Neuronal stem cell (in vitro differentiated cells): ENCODE data around the gene ECHS1.

ENCODE experiments used
- DNase-seq: peaks from one replicate; pipeline ENCODE4 v3.0.0-alpha.2; 2013; ENCODE audit warnings: low spot score
- H2AFZ ChIP-seq: one replicate; pipeline ENCODE4 v1.6.1; 2013; ENCODE audit warnings: mild to moderate bottlenecking, low read length, inconsistent platforms
- H2AK5ac ChIP-seq: 2 replicates; pipeline ENCODE4 v1.6.1; 2013; ENCODE audit warnings: low read depth, mild to moderate bottlenecking, inconsistent platforms, low read length, moderate library complexity, mixed read lengths
- H2BK120ac ChIP-seq: 2 replicates; pipeline ENCODE4 v1.6.1; 2013; ENCODE audit warnings: low read depth, mild to moderate bottlenecking, inconsistent platforms, low read length, moderate library complexity, mixed read lengths
- H2BK12ac ChIP-seq: one replicate; pipeline ENCODE4 v1.6.1; 2013; ENCODE audit warnings: low read length, inconsistent platforms
- H2BK15ac ChIP-seq: 2 replicates; pipeline ENCODE4 v1.6.1; 2013; ENCODE audit warnings: mild to moderate bottlenecking, low read length, inconsistent platforms, mixed read lengths
- H2BK5ac ChIP-seq: one replicate; pipeline ENCODE4 v1.6.1; 2013; ENCODE audit warnings: inconsistent platforms, mild to moderate bottlenecking, low read length, moderate library complexity
- H3K14ac ChIP-seq: one replicate; pipeline ENCODE4 v1.6.1; 2013; ENCODE audit warnings: low read length, inconsistent platforms
- H3K18ac ChIP-seq: 2 replicates; pipeline ENCODE4 v1.6.1; 2013; ENCODE audit warnings: low read length, inconsistent platforms
- H3K23ac ChIP-seq: 2 replicates; pipeline ENCODE4 v1.6.1; 2013; ENCODE audit warnings: low read depth, mild to moderate bottlenecking, mixed read lengths, low read length, inconsistent platforms; ENCODE audit not compliant: poor library complexity
- H3K27ac ChIP-seq: replicated peaks from 3 replicates; pipeline ENCODE4 v1.5.1; 2013; ENCODE audit warnings: low read length, inconsistent platforms
- H3K27me3 ChIP-seq, 3 experiments: 2 replicates each; pipeline ENCODE4 v1.6.1; 2013; ENCODE audit warnings: low read length in 3 of 3, mild to moderate bottlenecking in 2 of 3, inconsistent platforms in 1 of 3, low read depth in 1 of 3, mixed read lengths in 1 of 3, moderate library complexity in 1 of 3; ENCODE audit not compliant: control insufficient read depth in 3 of 3, insufficient read depth in 3 of 3
- H3K36me3 ChIP-seq, 2 donors: replicated peaks in 1 of 2; 2 replicates each; pipeline ENCODE4 v1.6.1; 2013; ENCODE audit warnings: low read length in 2 of 2; ENCODE audit not compliant: control insufficient read depth in 2 of 2, insufficient read depth in 2 of 2
- H3K4ac ChIP-seq: 2 replicates; pipeline ENCODE4 v1.6.1; 2013; ENCODE audit warnings: inconsistent platforms, mild to moderate bottlenecking, low read length, moderate library complexity
- H3K4me1 ChIP-seq, 2 donors: 1 replicate in 1 of 2; 2 replicates in 1 of 2; pipeline ENCODE4 v1.6.1; 2013; ENCODE audit warnings: low read length in 2 of 2, low read depth in 1 of 2; ENCODE audit not compliant: control insufficient read depth in 2 of 2, insufficient read depth in 1 of 2
- H3K4me2 ChIP-seq: one replicate; pipeline ENCODE4 v1.6.1; 2013; ENCODE audit warnings: mild to moderate bottlenecking, low read length, inconsistent platforms; ENCODE audit not compliant: insufficient read depth, poor library complexity, severe bottlenecking
- H3K4me3 ChIP-seq, 2 donors: 2 replicates each; pipeline ENCODE4 v1.5.1; 2013; ENCODE audit warnings: low read length in 2 of 2, mild to moderate bottlenecking in 2 of 2, inconsistent platforms in 1 of 2, moderate library complexity in 1 of 2
- H3K79me1 ChIP-seq: one replicate; pipeline ENCODE4 v1.6.1; 2013; ENCODE audit warnings: low read depth, mild to moderate bottlenecking, inconsistent platforms, low read length, moderate library complexity
- H3K9ac ChIP-seq: one replicate; pipeline ENCODE4 v1.6.1; 2013; ENCODE audit warnings: mild to moderate bottlenecking, low read depth, low read length, inconsistent platforms; ENCODE audit not compliant: poor library complexity
- H3K9me3 ChIP-seq, 2 donors: replicated peaks in 1 of 2; 2 replicates each; pipeline versions ENCODE3 to v1.6.1; 2013; ENCODE audit warnings: low read length in 2 of 2, mild to moderate bottlenecking in 2 of 2, inconsistent platforms in 1 of 2, low read depth in 1 of 2, mixed read lengths in 1 of 2, moderate library complexity in 1 of 2; ENCODE audit not compliant: control insufficient read depth in 2 of 2, insufficient read depth in 1 of 2
- H4K8ac ChIP-seq: one replicate; pipeline ENCODE4 v1.6.1; 2013; ENCODE audit warnings: low read depth, mild to moderate bottlenecking, inconsistent platforms, low read length, moderate library complexity
- H4K91ac ChIP-seq: one replicate; pipeline ENCODE4 v1.6.1; 2013; ENCODE audit warnings: low read length, low read depth, mild to moderate bottlenecking, inconsistent platforms; ENCODE audit not compliant: poor library complexity
- WGBS, 2 donors: extraction: QIAGEN DNeasy Blood & Tissue Kit; methylation state at CpG; one replicate each; pipeline ENCODE4 v1.1.7; 2013; ENCODE audit warnings: missing lambda C conversion rate in 2 of 2, mixed read lengths in 1 of 2; ENCODE audit not compliant: insufficient read length in 2 of 2, insufficient replicate concordance in 1 of 2; ENCODE audit errors: extremely low coverage in 2 of 2; 5-methylcytosine and 5-hydroxymethylcytosine counted together

ECHS1 gene

DNA sequence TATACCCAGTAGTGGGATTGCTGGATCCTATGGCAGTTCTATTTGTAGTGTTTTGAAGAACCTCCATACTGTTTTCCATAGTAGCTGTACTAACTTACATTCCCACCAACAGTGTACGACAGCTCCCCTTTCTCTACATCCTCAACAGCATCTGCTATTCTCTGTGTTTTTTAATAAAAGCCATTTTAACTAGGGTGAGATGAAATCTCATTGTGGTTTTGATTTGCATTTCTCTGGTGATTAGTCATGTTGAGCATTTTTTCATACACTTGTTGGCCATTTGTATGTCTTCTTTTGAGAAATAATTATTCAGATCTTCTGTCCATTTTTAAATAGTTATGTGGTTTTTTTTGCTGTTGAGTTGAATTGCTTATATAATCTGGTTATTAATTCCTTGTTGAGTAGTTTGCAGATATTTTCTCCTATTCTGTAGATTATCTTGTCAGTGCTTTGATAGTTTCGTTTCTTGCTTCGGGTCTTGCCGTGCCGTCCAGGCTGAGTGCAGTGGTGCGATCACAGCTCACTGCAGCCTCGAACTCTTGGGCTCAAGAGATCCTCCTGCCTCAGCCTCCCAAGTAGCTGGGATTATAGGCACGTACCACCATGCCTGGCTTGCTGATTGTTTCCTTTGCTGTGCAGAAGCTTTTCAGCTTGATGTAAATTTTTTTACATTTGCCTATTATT, 32.8 kb upstream of the ECHS1 start:
- Histone ChIP-seq H3K4me2 (no peak overlapping the region), H4K8ac (no peak overlapping the region), H3K9ac (no peak overlapping the region), H3K23ac (no peak overlapping the region), H2BK120ac (no peak overlapping the region), H3K4ac (no peak overlapping the region), H3K18ac (no peak overlapping the region), H3K36me3 (peaks cover 26 to 97% of the 10 kb centered on the region in 2 donors), H3K27ac (no peak overlapping the region), H2BK12ac (no peak overlapping the region), H2AFZ (no peak overlapping the region), H2AK5ac (no peak overlapping the region), H2BK15ac (no peak overlapping the region), H3K9me3 (peaks cover 2 to 36% of the 10 kb centered on the region in 2 donors), H3K14ac (no peak overlapping the region), H3K4me1 (no peaks in the 10 kb centered on the region), H3K4me3 (no peak overlapping the region), H3K79me1 (peaks cover 10% of the 10 kb centered on the region), H2BK5ac (no peak overlapping the region), H3K27me3 (peaks cover 0 to 2% (median 0%) of the 10 kb centered on the region in 3 experiments), H4K91ac (no peak overlapping the region)
- WGBS, 2 donors: no CpG with 5 or more reads among the region's 8 CpGs
- no peak for DNase-seq

GRCh38 chr10:133405272-133405671, 32.1 kb upstream of the ECHS1 start:
- Histone ChIP-seq H3K4ac (no peak overlapping the region), H3K9me3 (peaks cover 2 to 29% of the 10 kb centered on the region in 2 donors), H2BK12ac (no peak overlapping the region), H3K79me1 (peaks cover 10% of the 10 kb centered on the region), H3K4me3 (no peak overlapping the region), H3K18ac (no peak overlapping the region), H2AK5ac (no peak overlapping the region), H4K91ac (no peak overlapping the region), H3K23ac (no peak overlapping the region), H2BK5ac (no peak overlapping the region), H3K27me3 (peaks cover 0 to 2% (median 0%) of the 10 kb centered on the region in 3 experiments), H3K14ac (no peak overlapping the region), H2BK120ac (no peak overlapping the region), H3K27ac (no peak overlapping the region), H2AFZ (no peak overlapping the region), H3K36me3 (peaks cover 28 to 97% of the 10 kb centered on the region in 2 donors), H3K4me2 (no peak overlapping the region), H3K9ac (no peak overlapping the region), H4K8ac (no peak overlapping the region), H2BK15ac (no peak overlapping the region), H3K4me1 (no peaks in the 10 kb centered on the region)
- no CpG with 5 or more reads among the region's 2 CpGs for WGBS, 2 donors
- no peak for DNase-seq

- Histone ChIP-seq H3K27me3 (peaks cover 0 to 2% (median 0%) of the 10 kb centered on the region in 3 experiments), H3K9ac (no peak overlapping the region), H3K14ac (no peak overlapping the region), H3K18ac (no peak overlapping the region), H4K91ac (no peak overlapping the region), H3K4ac (no peak overlapping the region), H3K27ac (no peak overlapping the region), H3K4me2 (no peak overlapping the region), H3K9me3 (peaks cover 0 to 14% of the 10 kb centered on the region in 2 donors), H3K79me1 (peaks cover 10% of the 10 kb centered on the region), H2BK12ac (no peak overlapping the region), H3K23ac (no peak overlapping the region), H3K4me1 (no peaks in the 10 kb centered on the region), H4K8ac (no peak overlapping the region), H3K4me3 (no peak overlapping the region), H2AK5ac (no peak overlapping the region), H3K36me3 (peaks cover 27 to 97% of the 10 kb centered on the region in 2 donors), H2BK15ac (no peak overlapping the region), H2BK120ac (no peak overlapping the region), H2AFZ (no peak overlapping the region), H2BK5ac (no peak overlapping the region)
- no CpG with 5 or more reads among the region's 5 CpGs for WGBS, 2 donors
- no peak for DNase-seq
These were observed 30.6 kb upstream of the ECHS1 start for GRCh38 chr10:133403784-133404183.

DNA sequence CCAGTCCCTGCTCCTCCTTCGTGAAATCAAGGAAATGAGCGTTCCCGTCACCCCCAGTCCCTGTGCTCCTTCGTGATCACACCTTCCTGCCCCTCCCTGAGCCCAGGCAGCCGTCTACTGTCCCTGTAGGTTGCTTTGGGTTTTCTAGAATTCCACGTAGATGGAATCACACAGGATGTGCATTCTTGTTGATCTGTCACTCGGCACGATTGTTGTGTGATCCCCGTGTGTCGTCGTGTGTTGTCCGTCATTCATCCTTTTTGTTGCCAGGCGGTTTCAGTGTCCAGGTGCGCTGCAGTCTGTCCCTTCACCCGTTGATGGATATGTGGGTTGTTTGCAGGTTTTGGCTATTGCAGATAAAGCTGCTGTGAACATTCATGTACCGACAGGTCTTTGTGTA, 30.2 kb upstream of the ECHS1 start:
- H3K79me1 ChIP-seq: peaks cover 10% of the 10 kb centered on the region
- H3K4me2 ChIP-seq: no peak overlapping the region
- H3K27ac ChIP-seq: no peak overlapping the region
- WGBS, 2 donors: no CpG with 5 or more reads among the region's 16 CpGs
- no peak overlapping the region for H3K23ac ChIP-seq
- DNase-seq: no peak
- H3K4me1 ChIP-seq: no peaks in the 10 kb centered on the region
- H3K18ac ChIP-seq: no peak overlapping the region
- H2BK15ac ChIP-seq: no peak overlapping the region
- no peak overlapping the region for H2AFZ ChIP-seq
- H3K9me3 ChIP-seq: peaks cover 0 to 10% of the 10 kb centered on the region in 2 donors
- peaks cover 30 to 97% of the 10 kb centered on the region in 2 donors for H3K36me3 ChIP-seq
- no peak overlapping the region for H3K14ac ChIP-seq
- H2BK5ac ChIP-seq: no peak overlapping the region
- H2BK12ac ChIP-seq: no peak overlapping the region
- no peak overlapping the region for H3K4ac ChIP-seq
- H2AK5ac ChIP-seq: no peak overlapping the region
- H2BK120ac ChIP-seq: no peak overlapping the region
- H4K8ac ChIP-seq: no peak overlapping the region
- peaks cover 0 to 2% (median 0%) of the 10 kb centered on the region in 3 experiments for H3K27me3 ChIP-seq
- no peak overlapping the region for H4K91ac ChIP-seq
- H3K9ac ChIP-seq: no peak overlapping the region
- H3K4me3 ChIP-seq: no peak overlapping the region
